GM10266 (cell line): ENCODE measurements around the gene GAB3.

Experiments
- DNase-seq: peaks from one replicate; pipeline ENCODE4 v3.0.0; 2012; ENCODE audit errors: extremely low spot score
- TF ChIP-seq, protein P1 (sequence below): IDR thresholded peaks from 2 replicates; pipeline ENCODE4 v1.5.1; 2012; ENCODE audit warnings: mild to moderate bottlenecking, low read depth; ENCODE audit not compliant: control insufficient read depth, insufficient read depth; ENCODE audit errors: missing control alignments

GAB3 gene, protein sequence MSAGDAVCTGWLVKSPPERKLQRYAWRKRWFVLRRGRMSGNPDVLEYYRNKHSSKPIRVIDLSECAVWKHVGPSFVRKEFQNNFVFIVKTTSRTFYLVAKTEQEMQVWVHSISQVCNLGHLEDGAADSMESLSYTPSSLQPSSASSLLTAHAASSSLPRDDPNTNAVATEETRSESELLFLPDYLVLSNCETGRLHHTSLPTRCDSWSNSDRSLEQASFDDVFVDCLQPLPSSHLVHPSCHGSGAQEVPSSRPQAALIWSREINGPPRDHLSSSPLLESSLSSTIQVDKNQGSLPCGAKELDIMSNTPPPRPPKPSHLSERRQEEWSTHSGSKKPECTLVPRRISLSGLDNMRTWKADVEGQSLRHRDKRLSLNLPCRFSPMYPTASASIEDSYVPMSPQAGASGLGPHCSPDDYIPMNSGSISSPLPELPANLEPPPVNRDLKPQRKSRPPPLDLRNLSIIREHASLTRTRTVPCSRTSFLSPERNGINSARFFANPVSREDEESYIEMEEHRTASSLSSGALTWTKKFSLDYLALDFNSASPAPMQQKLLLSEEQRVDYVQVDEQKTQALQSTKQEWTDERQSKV

GRCh38 chrX:154750301-154751202, at the start of gene GAB3:
Gene GAB3, minus strand, starts transcription at chrX:154751077. Its CDS starts 52 bp downstream, at chrX:154751025.
- DNase-seq = peak; percentile 37
- TF ChIP-seq, protein P1, sequence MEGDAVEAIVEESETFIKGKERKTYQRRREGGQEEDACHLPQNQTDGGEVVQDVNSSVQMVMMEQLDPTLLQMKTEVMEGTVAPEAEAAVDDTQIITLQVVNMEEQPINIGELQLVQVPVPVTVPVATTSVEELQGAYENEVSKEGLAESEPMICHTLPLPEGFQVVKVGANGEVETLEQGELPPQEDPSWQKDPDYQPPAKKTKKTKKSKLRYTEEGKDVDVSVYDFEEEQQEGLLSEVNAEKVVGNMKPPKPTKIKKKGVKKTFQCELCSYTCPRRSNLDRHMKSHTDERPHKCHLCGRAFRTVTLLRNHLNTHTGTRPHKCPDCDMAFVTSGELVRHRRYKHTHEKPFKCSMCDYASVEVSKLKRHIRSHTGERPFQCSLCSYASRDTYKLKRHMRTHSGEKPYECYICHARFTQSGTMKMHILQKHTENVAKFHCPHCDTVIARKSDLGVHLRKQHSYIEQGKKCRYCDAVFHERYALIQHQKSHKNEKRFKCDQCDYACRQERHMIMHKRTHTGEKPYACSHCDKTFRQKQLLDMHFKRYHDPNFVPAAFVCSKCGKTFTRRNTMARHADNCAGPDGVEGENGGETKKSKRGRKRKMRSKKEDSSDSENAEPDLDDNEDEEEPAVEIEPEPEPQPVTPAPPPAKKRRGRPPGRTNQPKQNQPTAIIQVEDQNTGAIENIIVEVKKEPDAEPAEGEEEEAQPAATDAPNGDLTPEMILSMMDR = no peak

- TF ChIP-seq, protein P1 = no peak
- no peak for DNase-seq
Measured at GRCh38 chrX:154799556-154800348, 48.9 kb upstream of the GAB3 start.

GRCh38 chrX:154797006-154797405, 46.1 kb upstream of the GAB3 start:
- no peak for DNase-seq
- TF ChIP-seq, protein P1 = no peak

- TF ChIP-seq, protein P1 = no peak
- DNase-seq = no peak
Measured at GRCh38 chrX:154795016-154795415, 44.1 kb upstream of the GAB3 start.

GRCh38 chrX:154793084-154793795, 42.4 kb upstream of the GAB3 start:
- TF ChIP-seq, protein P1 = no peak
- no peak for DNase-seq

DNA sequence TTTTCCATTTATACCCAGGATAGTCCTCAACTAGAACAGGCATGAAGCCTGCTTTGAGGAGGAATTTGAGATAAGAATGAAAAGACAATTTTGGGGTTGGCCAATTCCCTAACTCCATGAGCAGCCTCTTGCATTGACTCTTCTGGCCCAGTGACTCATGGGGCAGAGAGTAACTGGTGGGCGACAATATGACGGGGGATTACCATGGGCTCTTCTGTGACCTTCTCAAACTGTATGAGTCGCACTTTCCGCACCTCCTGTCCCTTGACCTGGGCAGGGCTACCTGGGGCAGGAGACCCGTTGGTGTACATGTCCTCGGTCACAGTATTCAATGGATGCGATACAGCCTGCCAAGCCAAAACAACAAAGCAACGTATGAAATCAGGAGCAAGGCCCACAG, 41.1 kb upstream of the GAB3 start:
- TF ChIP-seq, protein P1 = no peak
- DNase-seq = no peak
